Glutamatergic neuron (in vitro differentiated cells): ENCODE data around the gene LONP2. TPM values are rescaled to one million over a fixed set of nuclear protein-coding genes. Genes with fewer than 3 reads are reported as not detected.

ENCODE experiments used
- DNase-seq: peaks from one replicate; pipeline ENCODE4 v3.0.0; 2022
- H3K27ac Mint-ChIP-seq: one replicate; pipeline ENCODE4 v1.8.0; 2020; ENCODE audit warnings: mild to moderate bottlenecking, mixed read lengths, inconsistent platforms; ENCODE audit not compliant: unreplicated experiment
- H3K27me3 Mint-ChIP-seq: one replicate; pipeline ENCODE4 v1.8.0; 2020; ENCODE audit warnings: mild to moderate bottlenecking, moderate library complexity, mixed read lengths, inconsistent platforms; ENCODE audit not compliant: unreplicated experiment
- H3K36me3 Mint-ChIP-seq: one replicate; pipeline ENCODE4 v1.8.0; 2020; ENCODE audit warnings: mild to moderate bottlenecking, mixed read lengths, inconsistent platforms; ENCODE audit not compliant: unreplicated experiment
- H3K4me1 Mint-ChIP-seq: one replicate; pipeline ENCODE4 v1.8.0; 2020; ENCODE audit warnings: mild to moderate bottlenecking, low read depth, mixed read lengths, inconsistent platforms; ENCODE audit not compliant: unreplicated experiment
- H3K4me3 Mint-ChIP-seq: one replicate; pipeline ENCODE4 v1.8.0; 2020; ENCODE audit warnings: mild to moderate bottlenecking, mixed read lengths, inconsistent platforms; ENCODE audit not compliant: unreplicated experiment
- H3K9me3 Mint-ChIP-seq: one replicate; pipeline ENCODE4 v1.8.0; 2020; ENCODE audit warnings: mild to moderate bottlenecking, moderate library complexity, mixed read lengths, inconsistent platforms; ENCODE audit not compliant: unreplicated experiment
- total RNA-seq: library from RNA; stranded (reverse); fragmentation: NEBNext Ultra II Directional; extraction: Animal tissue kit (Norgen Biotek cat#: 25700); gene quantifications from one replicate; pipeline ENCODE4 v1.2.1, GENCODE V29; 2021; ENCODE audit not compliant: unreplicated experiment
- TF ChIP-seq, protein P1 (sequence below): fragments of 200-600 bp; sonication (generic); IDR thresholded peaks from one replicate; pipeline ENCODE4 v1.5.0; 2021; ENCODE audit not compliant: partially characterized antibody, unreplicated experiment

LONP2 gene
- total RNA-seq, 1 donor from 2014 or later = 57.3 TPM

DNA sequence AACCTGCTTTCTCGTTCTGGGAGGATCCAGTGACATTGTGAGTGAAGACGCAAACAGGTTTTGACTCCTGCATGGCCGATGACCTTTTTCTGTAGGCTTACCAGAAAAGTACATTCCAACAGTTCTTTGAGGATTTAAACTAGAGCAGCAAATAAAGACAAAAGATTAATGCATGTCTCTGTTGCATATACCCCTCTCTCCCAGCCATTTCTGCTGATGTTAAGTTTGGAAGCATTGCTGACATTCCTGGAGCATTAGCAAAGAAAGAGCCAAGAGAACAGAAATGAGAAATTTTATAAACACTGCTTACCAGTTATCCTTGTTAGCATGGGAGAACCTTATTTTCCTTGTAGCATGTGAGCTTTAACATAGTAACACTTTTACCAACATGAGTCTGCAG lies 91.9 kb downstream of the LONP2 start:
- TF ChIP-seq, protein P1, sequence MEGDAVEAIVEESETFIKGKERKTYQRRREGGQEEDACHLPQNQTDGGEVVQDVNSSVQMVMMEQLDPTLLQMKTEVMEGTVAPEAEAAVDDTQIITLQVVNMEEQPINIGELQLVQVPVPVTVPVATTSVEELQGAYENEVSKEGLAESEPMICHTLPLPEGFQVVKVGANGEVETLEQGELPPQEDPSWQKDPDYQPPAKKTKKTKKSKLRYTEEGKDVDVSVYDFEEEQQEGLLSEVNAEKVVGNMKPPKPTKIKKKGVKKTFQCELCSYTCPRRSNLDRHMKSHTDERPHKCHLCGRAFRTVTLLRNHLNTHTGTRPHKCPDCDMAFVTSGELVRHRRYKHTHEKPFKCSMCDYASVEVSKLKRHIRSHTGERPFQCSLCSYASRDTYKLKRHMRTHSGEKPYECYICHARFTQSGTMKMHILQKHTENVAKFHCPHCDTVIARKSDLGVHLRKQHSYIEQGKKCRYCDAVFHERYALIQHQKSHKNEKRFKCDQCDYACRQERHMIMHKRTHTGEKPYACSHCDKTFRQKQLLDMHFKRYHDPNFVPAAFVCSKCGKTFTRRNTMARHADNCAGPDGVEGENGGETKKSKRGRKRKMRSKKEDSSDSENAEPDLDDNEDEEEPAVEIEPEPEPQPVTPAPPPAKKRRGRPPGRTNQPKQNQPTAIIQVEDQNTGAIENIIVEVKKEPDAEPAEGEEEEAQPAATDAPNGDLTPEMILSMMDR = no peak
- Mint-ChIP-seq H3K9me3 (peaks cover 2% of the 10 kb centered on the region), H3K27ac (no peak overlapping the region), H3K4me3 (no peak overlapping the region), H3K36me3 (peaks cover 3% of the 10 kb centered on the region), H3K4me1 (no peaks in the 10 kb centered on the region), H3K27me3 (peaks cover 3% of the 10 kb centered on the region)
- DNase-seq = no peak

DNA sequence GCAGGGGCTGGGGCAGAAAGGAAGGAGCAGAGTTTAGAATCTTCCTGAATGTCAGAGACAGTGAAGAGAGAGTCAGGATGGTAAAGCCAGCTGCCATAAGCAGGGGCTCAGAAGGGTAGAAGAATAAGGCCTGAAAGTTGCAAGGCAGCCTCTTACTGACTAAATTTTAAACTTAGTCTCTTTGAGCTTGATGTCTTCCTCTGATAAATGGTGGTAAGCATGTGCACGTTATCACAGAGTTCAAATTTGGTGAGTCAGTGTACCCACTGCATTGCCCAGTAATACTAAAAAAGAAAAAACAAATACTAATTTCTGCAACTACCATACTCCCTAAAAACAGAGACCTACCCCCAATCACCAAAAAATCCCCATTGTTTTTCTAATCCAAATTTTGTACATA lies 96.0 kb downstream of the LONP2 start:
- Mint-ChIP-seq H3K27ac (no peak overlapping the region), H3K4me3 (no peak overlapping the region), H3K27me3 (no peaks in the 10 kb centered on the region), H3K9me3 (peaks cover 5% of the 10 kb centered on the region), H3K4me1 (no peaks in the 10 kb centered on the region), H3K36me3 (peaks cover 4% of the 10 kb centered on the region)
- TF ChIP-seq, protein P1 = no peak
- DNase-seq = no peak

DNA sequence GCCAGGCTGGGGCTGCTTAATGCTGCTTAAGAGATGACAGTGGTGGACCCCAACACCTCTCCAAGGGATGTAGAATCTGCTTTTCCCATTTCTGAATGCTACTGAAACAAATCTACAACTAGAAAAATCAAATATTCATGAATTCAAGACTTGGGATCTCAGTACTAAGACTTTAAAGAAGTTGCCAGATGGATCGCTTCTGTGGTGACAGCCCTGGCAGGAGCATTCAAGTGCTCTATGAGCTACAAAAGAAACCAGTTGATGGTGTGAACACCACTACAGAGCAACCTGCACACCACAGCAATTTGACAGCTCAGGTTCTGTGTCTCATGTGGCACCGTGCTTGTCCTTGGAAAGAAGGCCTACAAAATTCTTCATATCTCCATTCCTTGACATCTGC lies 98.5 kb downstream of the LONP2 start:
- DNase-seq = no peak
- Mint-ChIP-seq H3K9me3 (peaks cover 3% of the 10 kb centered on the region), H3K27me3 (no peaks in the 10 kb centered on the region), H3K36me3 (peaks cover 4% of the 10 kb centered on the region), H3K4me1 (peaks cover 7% of the 10 kb centered on the region), H3K4me3 (no peak overlapping the region), H3K27ac (no peak overlapping the region)
- TF ChIP-seq, protein P1 = no peak

DNA sequence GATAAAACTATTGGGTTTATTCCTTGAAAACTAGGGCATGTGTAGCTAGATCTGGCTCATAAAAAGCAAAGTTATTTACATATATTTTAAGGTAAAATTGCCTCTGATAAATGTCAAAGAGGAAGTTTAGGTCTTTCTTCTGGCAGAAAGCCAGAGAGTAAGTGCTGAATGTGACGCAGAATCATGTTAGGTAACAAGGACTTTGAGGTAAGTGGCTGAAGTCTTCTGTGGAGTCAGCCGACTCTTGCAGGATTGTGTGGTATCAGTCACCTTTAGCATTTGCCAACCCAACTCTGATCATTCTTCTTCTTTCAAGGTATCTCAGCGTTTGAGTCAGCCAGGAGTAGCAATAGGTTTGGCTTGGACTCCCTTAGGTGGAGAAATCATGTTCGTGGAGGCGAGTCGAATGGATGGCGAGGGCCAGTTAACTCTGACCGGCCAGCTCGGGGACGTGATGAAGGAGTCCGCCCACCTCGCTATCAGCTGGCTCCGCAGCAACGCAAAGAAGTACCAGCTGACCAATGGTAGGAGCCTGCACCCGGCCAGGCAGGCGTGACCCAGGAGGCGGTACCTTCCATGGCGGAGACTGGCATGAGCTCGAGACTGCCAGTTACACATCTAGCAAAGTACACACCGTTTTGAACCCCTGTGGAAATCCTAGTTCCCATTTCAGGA lies 103.2 kb downstream of the LONP2 start:
- Mint-ChIP-seq H3K27ac (peak overlapping the region; percentile 97), H3K9me3 (peaks cover 8% of the 10 kb centered on the region), H3K4me1 (peaks cover 17% of the 10 kb centered on the region), H3K27me3 (peaks cover 2% of the 10 kb centered on the region), H3K4me3 (no peak overlapping the region), H3K36me3 (peaks cover 4% of the 10 kb centered on the region)
- peak; percentile 33 for DNase-seq
- TF ChIP-seq, protein P1 = no peak

DNA sequence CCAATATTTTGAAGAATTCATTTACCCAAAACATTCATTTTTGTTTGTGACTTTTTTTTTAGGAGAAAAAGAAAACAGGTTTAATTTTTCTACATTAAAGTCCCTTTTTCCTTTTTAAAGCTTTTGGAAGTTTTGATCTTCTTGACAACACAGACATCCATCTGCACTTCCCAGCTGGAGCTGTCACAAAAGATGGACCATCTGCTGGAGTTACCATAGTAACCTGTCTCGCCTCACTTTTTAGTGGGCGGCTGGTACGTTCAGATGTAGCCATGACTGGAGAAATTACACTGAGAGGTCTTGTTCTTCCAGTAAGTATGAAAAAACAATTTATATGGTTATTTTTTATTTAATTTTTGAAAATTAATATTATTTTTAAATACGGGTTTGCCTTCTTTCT lies 103.9 kb downstream of the LONP2 start:
- H3K4me3 Mint-ChIP-seq = peak overlapping the region; percentile 32
- H3K4me1 Mint-ChIP-seq = peaks cover 17% of the 10 kb centered on the region
- peak overlapping the region; percentile 97 for H3K27ac Mint-ChIP-seq
- TF ChIP-seq, protein P1 = no peak
- peak; percentile 43 for DNase-seq
- peaks cover 2% of the 10 kb centered on the region for H3K27me3 Mint-ChIP-seq
- H3K9me3 Mint-ChIP-seq = peaks cover 6% of the 10 kb centered on the region
- peaks cover 2% of the 10 kb centered on the region for H3K36me3 Mint-ChIP-seq
